Vagina (tissue), 2 donors: ENCODE measurements around the gene CXorf49.
"Not testable (repeated sequence)": the region's sequence is repeated elsewhere in the genome, so short reads cannot be mapped to it uniquely, and the experiment has no call there.

ENCODE experiments used
- CTCF ChIP-seq, 3 experiments: fragments of 450-650 bp in 2 of 3; fragments of 200-600 bp in 1 of 3; sonication (generic) in 1 of 3; IDR thresholded peaks; one replicate each; pipeline ENCODE4 v1.5.1; 2017 to 2019; ENCODE audit warnings: antibody characterized with exemption in 3 of 3, mild to moderate bottlenecking in 2 of 3, moderate library complexity in 2 of 3
- POLR2A ChIP-seq, 2 donors: fragments of 450-650 bp; IDR thresholded peaks; one replicate each; pipeline ENCODE4 v1.6.1; 2017; ENCODE audit warnings: antibody characterized with exemption in 2 of 2, mild to moderate bottlenecking in 2 of 2, moderate library complexity in 2 of 2
- POLR2AphosphoS5 ChIP-seq, 2 donors: sonication (generic); formaldehyde crosslinking; IDR thresholded peaks; one replicate each; pipeline ENCODE4 v1.9.0; 2017; ENCODE audit warnings: antibody characterized with exemption in 2 of 2, mild to moderate bottlenecking in 2 of 2, low read depth in 1 of 2; ENCODE audit not compliant: insufficient read depth in 1 of 2

- not testable (repeated sequence) for TF ChIP-seq POLR2AphosphoS5 (IDR thresholded peaks at IDR 0.05; ENCODE audit: insufficient read depth in 1 of 2, low read depth in 1 of 2); POLR2A (IDR thresholded peaks at IDR 0.05); CTCF (IDR thresholded peaks at IDR 0.05)
These were observed 49.0 kb upstream of the CXorf49 start for GRCh38 chrX:71767134-71767533.
